ENCODE measurements around the gene ZSWIM6.
"Not testable (repeated sequence)": the region's sequence is repeated elsewhere in the genome, so short reads cannot be mapped to it uniquely, and the experiment has no call there.

Gene ZSWIM6

DNA sequence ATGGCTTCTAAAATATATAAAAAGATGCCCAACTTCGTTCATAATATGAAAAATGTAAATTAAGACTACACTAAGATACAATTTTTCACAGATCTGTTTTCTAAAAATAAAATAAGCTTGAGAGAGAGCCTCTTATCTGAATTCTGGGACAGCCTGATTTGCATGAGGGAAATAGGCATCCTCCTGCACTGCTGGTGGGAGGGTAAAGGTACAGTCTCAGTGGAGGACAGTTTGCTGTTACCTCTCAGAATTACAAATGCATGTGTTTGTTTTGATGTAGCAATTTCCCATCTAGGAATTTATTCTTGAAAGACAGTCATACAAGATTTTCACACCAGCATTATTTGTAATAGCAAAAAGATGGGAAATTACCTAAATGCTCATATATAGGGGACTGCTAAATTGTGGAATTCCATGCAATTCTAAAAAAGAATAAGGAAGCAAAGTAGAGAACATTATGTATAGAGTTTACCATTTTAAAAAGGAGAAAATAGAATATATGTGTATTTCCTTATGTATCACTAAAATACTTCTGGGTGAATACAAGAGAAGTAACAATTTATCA is 75.7 kb downstream of the ZSWIM6 start:
- no peak for DNase-seq (ENCODE audit: low read depth)

DNA sequence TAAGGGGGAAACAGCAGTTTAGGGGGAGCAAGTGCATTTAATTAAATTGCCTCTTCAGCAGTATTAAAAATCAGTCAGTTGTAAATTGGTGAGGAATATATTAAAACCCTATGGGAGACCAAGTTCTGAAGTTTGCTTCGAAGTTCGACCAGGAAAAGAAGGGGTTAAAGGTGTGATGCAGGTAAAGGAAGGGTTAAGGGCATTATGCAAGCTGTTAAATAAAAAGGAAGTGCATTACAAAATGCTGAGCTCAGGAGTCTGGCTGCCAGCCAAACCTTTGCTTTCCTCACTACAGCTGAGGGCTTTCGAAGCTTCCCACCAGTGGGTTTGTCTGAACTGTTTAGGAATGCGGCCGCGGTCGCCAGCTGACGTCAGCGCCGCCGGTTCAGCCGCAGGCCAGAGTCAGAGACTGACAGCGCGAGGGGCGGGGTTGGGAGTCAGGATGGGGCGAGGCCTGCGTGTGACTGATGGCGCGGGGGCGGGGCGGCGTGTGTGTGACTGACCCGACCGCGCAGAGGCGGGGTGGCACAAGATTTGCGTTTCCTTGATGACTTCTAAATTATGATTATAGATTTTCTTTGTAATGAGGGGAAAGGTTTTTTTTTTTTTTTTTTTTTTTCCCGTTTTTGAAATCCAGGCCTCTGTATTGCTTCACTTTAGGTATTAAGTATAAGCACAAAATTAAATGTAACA is 76.6 kb downstream of the ZSWIM6 start:
- peak; percentile 99 for DNase-seq (ENCODE audit: low read depth)

DNA sequence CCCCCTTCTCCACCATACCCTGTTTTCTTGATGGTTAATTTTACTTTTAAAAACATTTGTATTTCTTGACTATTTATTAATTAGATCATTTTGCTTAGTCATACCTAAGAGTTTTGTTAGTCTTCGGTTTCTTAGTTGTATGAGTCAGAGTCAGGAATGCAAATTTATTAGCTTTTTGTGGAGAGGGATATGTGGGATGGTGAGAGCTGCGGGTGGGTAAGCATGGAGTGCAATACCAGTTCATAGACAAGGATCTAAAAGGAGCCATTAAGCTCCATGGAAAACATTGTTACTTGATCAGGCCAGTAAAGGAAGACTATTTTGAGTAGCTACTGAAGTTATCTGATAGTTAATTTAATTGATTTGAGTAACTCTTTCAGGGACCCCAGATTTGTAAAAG is 77.5 kb downstream of the ZSWIM6 start:
- peak; percentile 79 for DNase-seq (ENCODE audit: low read depth)

DNA sequence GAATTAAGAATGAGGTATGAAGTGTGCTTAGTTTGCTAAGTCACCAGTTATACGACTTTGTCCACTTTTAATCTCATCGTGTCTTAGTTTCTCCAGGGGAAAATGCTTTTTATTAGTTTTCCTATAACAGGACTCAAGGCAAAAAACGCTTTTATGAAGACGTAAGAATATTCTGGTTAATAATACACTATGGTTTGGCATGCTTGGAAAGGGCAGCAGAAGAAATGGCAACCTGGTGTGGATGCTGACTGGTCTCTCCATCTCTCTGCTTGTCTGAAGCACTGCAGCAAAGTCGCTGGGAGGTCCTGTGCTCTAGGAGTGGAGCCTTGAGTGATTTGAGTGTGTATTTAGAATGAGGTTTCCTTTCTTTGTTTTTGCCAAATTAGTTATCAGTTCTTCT is 78.8 kb downstream of the ZSWIM6 start:
- no peak for DNase-seq (ENCODE audit: low read depth)

DNA sequence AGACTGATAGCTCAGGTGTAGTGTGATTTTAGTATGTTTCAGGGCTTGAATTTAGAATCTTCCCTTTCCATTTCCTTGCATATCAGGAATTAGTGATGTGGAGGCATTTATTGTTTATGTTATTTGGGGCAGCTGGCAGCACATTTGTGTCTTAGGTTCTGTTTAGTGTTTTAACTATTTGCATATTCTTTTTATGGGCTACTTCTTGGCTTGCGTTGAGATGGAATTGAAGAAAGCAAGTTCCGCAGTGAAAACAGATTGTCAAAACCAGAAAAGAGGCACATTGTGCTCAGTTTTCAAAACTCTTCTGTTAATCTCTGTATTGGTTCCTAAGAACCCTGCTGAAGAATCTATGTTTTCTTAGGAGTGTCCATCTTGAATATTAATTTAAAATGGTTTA is 80.3 kb downstream of the ZSWIM6 start:
- no peak for DNase-seq (ENCODE audit: low read depth)

DNA sequence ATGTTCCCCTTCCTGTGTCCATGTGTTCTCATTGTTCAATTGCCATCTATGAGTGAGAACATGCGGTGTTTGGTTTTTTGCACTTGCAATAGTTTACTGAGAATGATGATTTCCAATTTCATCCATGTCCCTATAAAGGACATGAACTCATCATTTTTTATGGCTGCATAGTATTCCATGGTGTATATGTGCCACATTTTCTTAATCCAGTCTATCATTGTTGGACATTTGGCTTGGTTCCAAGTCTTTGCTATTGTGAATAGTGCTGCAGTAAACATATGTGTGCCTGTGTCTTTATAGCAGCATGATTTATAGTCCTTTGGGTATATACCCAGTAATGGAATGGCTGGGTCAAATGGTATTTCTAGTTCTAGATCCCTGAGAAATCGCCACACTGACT is 81.1 kb downstream of the ZSWIM6 start:
- not testable (repeated sequence) for DNase-seq (ENCODE audit: low read depth)

DNA sequence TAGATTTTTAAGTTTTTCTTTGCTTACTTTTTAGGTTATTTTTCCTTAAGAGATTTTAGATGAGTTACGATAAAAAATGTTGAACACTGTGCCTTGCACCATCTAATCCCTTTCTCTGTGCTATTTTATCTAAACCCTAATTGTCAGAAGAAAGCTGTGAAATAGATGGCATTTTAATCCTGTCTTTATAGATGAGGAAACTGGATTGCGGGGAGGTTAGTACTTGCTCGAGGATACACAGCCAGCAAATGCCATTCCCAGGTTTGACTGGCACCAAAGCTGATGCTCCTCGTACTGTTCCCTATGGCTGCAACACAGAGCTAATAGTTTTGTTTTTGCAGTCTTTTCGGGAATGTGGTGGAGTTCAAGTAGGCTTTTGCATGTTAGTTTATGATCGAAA is 82.7 kb downstream of the ZSWIM6 start:
- DNase-seq (ENCODE audit: low read depth), result no peak

DNA sequence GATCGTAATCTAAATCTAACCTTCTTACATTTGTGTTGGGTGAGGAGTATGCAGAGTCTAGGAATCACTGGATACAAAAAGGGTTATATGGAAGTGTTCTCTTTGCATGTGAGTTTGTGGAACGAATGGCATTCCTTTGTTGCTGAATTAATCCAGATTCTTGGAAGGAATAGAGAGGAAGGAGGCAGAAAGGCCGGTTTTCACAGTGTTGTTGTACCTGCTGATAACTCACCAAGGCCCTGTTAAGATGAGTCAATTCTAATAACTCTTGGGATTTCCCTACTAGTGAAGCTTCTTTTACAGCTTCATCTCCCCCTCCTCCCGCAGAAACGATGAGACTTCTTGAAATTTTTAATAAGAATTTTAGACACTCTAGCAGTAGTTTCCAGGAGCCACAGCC is 84.0 kb downstream of the ZSWIM6 start:
- no peak for DNase-seq (ENCODE audit: low read depth)

DNA sequence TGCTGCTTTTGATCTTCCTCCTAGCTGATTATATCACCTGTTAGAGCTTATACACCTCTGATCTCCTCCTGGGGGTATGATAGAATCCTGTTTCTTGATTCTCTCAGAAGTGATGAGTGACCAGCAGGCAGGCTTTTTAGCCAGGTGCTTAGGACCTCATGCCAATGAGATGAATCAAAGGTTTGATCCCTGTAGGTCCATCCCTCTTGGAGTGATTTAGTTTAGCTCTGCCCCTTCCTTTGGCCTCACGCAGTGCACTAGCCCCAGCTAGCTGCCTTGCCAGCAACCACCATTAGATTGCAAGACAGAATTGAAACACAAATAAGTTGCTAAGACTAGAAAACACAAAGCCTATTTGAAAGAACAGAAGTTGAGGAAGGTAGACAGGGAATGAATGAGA is 84.4 kb downstream of the ZSWIM6 start:
- no peak for DNase-seq (ENCODE audit: low read depth)

DNA sequence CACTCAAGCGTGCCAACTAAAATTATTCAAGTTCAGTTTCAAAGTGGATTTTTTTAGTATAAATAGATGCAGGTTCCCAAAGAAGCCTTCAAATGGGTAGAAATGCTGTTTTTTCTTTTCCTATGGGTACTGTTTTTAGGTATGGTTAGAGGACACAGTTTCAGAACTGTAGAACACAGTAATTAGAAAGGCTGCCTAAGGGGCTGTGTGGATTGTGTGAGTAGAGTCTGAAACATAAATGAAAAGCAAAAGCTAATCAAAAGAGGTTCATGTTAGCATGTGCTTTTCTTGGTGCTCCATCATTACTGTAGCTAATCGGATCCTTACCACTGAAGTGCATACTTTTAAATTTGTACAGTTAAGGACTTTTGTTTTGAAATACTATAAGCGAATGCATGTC is 85.3 kb downstream of the ZSWIM6 start:
- no peak for DNase-seq (ENCODE audit: low read depth)

DNA sequence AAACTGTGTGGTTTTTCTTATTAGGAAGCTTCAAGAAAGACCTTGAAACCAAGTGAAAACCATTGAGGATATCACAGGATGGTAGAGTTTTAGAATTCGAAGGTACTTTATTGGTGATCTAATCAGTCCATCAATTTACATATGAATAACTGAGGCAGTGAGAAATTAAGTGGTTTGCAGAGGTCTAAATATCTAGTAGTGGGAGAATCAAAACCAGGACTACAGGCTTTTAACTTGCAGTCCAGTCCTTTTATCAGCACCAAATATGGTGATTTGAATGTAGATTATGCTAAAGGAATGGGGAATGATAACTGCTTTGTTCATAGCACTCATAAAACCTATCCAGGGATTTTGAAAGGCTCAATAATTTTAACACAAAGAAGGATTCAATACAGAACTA is 85.8 kb downstream of the ZSWIM6 start:
- DNase-seq (ENCODE audit: low read depth), result no peak

DNA sequence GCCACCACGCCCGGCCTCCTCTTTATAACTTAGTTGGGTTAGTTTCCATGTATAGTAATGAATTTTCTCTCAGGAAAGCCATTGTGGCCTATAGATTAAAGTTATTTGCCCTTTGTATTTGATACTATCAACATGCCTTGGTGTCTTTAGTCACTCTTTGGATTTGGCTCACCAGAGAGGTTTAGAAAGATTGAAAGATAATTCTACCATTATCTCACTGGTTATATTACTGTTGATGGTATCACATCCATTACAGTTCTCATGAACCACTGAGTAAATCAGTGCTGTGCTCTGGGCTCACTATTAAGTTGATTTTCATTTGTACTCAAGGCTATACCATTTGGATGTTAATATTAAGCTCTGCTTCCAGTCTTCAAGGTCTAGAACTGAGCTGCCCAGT is 87.0 kb downstream of the ZSWIM6 start:
- DNase-seq (ENCODE audit: low read depth), result no peak

DNA sequence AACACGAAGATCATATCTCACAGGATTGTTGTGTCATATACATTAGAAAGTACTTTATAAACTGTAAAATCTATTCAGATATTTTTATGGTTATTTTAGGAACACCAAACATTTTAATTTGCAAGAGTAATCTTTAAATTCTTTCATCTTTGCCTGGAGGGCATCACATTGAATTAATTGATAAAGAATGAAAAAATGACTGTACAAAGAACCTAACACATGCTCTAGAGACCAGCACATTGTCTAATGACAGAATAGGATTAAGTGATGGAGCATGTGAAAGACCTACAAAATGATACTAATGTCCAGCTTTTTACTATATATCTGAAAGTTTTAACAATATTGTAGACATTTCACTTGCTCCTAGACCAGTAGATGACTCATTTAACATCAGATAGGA is 88.0 kb downstream of the ZSWIM6 start:
- DNase-seq (ENCODE audit: low read depth), result no peak

DNA sequence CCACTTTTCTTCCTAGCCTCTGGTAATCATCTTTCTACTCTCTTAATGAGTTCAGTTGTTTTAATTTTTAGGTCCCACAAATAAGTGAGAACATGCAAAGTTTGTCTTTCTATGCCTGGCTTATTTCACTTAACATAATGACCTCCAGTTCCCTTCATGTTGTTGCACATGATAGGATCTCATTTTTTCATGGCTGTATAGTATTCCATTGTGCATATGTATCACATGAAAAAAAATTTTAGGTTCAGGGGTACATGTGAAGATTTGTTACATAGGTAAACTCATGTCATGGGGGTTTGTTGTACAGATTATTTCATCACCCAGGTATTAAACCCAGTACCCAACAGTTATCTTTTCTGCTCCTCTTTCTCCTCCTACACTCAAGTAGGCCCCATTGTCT is 89.2 kb downstream of the ZSWIM6 start:
- not testable (repeated sequence) for DNase-seq (ENCODE audit: low read depth)

DNA sequence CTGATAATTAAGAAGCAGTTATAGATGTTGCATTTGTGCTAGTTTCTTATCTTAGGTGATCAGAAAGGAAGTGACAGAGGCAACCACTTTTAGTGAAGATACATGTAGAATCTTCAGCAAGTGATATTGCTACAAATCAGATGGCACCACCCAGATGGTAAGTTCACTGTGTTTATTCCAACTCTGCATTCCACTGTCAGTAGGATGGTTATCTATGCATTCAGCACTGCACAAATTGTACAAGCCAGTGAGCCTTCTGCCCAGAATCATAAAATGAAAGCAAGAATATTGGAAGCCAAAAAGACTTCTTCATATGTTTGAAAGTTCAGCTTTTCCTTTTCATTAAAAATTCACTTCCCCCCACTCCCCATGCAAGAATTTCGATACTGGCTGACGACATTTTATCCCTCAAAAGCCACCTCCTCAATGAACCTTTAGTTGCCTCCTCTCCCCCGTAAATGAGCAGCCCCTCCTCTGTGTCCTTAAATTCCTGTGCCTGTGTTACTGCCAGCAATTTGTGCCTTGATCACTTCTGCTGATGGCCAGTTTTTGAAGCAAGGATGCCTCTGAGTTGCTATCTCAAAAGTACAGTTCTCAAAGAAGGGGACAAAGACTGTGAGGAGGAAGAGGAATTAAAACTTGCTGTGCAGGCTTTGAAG is 91.6 kb downstream of the ZSWIM6 start:
- no peak for DNase-seq (ENCODE audit: low read depth)

DNA sequence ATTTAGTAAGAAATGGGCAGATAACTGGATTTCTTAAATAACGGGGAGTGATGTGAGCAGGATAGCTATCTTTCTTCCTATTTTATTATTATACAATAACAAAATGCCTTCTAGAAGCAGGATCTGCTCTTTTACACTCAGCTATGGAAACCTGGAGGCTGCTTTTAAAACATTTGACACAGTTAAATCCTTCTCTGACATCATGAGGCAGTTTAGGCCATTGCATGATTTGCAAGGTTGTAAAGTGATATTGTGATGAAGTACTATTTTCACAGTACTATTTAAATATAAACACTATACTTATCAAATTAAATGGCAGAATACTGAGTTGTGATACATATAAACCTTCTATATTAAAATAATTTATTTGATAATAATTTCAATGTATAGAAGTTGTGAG is 93.9 kb downstream of the ZSWIM6 start:
- no peak for DNase-seq (ENCODE audit: low read depth)

DNA sequence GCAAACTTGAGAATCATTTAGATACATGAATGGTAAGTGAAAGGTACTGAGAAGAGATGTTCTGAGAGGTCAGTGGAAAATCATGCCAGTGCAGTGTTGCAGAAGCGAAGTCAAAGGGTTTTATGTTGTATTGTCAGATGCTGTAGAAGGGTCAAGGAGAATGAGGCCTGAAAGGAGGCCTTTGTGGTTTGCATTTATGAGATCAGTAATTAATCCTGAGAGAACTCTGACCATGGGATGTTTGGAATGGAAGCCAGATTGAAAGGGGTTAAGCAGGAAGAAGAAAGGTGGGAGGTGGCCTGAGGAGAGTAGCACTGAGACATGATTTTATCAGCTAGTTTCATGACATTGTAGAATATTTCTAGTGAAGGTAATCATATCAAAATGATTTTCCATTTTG is 97.8 kb downstream of the ZSWIM6 start:
- no peak for DNase-seq (ENCODE audit: low read depth)

DNA sequence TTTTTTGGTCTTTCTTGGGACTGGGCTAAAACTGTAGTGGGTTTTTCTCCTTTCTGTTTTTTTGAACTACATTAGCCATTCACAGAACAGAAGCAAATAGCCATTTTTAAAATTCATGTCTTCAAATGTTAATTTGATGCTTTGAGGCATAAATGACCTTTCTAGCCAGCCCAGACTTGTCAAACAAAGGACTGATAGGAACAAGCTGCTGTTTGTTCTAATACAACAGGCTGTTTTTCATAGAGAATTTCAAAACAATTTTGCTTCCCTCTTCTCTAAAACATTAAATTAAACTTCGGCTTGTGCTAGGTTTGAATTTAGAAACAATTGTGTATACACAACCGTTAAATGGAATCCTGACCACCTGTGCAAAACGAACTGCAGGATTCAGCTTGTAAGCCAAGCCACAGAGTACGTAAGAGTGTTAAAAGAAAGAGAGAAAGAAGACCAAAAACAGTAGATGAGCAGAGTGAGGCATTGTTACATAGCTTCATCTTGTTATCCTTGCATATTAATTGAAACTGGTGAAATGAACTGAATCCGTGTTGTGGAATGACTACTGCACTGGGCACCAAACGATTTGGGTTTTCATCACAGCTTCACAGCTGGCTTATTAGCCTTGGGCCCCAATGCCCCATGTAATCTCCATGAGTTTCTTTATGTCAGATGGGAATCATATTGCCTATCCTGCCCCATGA is 100.0 kb downstream of the ZSWIM6 start:
- DNase-seq (ENCODE audit: low read depth), result no peak

DNA sequence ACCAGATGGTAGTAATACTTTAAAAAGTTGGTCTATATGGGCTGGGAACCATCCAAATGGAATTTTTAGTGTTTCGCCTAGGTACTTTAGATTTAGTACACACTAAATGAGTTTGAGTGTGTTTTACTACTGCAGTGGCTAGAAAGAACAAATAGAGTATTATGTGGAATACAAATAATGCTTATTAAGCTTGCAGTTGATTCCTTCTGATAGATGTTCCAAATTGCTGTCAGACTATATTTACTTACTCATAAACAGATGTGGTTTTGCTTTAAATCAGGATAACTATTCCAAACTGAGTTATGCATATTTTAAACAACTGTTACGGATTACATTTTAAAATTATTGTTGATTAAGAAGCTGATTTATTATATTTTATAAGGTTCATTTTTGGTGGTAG is 103.3 kb downstream of the ZSWIM6 start:
- no peak for DNase-seq (ENCODE audit: low read depth)

DNA sequence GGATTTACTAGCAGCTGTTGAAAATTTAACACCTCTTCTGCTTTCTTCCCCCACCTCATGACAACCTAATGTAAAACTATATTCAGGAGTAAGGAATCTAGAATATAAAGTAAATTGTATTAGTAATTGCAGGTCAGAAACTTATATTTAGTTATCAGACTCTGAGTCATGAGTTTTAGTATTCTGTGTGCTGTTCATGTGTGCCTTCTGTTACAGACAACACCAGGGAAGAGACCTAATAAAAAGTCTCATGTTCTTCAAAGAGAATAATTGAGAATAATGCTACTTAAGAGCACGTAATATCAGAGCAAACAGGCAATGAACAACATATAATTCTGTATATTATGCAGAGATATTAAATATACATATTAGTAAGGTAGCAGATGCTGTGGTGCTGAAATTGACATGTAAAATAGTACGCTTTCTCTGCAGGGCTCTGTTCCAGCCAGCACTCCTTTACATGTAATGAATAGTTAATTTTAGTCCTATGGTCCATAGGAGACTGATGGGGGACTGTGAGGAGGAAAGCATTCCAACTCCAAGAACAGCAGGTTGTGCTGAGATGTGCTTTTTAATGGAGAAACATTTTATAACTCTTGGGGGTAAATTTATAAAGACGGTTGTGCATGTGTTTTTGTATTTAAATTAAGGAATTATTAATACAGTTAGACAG is 106.4 kb downstream of the ZSWIM6 start:
- no peak for DNase-seq (ENCODE audit: low read depth)

DNA sequence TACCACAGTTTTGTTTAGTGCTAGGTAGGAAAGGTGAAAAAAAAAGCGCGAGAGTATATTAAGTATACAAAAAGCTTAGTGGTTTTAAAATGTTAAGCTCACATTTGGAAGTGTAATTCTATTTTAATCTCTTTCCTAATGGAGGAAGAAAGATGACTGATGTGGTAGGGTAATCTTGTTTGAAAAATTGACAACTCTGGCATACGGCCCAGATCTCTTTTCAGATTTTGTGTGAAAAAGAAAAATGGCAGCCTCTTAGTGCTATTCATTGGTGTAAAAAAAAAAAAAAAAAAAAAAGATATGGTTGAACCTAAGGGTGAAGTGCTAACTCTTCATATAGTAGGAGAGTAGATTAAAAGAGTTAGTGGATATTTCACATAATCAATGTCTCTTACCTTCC is 108.0 kb downstream of the ZSWIM6 start:
- no peak for DNase-seq (ENCODE audit: low read depth)

DNA sequence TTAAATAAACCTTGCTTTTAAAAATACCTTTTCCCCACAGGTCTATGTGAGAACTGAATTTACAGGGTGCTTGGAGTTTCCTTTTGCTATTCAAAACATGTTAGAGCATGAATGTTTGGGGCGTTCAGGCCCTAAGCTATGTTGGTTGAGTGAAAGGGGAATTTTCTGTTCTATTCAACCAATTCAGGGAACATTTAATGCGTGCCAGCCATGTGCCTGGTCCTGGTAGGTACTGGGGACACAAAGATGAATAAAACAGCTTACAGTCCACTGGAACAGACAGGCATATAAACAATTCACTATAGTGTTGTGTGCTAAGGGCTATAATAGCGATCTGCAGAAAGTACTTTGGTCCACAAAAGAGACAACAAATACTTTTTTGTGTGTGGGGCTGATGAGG is 108.5 kb downstream of the ZSWIM6 start:
- no peak for DNase-seq (ENCODE audit: low read depth)

DNA sequence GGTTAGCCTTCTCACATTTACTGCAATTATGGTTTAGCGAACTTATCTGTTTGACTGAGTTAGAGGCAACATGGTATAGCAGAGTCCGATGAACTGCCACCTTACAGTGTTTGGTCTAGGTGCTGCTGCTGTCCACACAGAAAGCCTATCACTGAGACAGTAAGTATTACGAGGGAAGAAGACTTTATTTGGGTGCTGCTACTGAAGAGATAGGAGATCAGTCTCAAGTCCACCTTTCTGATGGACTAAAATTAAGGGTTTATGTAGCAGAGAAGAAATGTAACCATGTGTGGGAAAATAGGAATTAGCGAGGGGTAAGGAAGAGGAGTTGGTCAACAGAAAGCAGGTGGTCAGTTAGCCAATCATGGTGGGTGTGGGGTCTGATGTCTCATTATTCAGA is 109.7 kb downstream of the ZSWIM6 start:
- DNase-seq (ENCODE audit: low read depth), result no peak

All from HS-5 (cell line).